ENCODE data around the gene TK2.
"Not testable (repeated sequence)": the region's sequence is repeated elsewhere in the genome, so short reads cannot be mapped to it uniquely, and the experiment has no call there.

The TK2 gene

GRCh38 chr16:66469291-66469946 is 80.5 kb downstream of the TK2 start:
- TF ChIP-seq POLR2A (IDR thresholded peaks at IDR 0.05; ENCODE audit: low read depth, low read length) = no peak
- FAIRE-seq = no peak

GRCh38 chr16:66468321-66468965 is 81.5 kb downstream of the TK2 start:
- FAIRE-seq (no peak), DNase-seq (ENCODE audit: insufficient read length, low spot score) (no peak)
- no peak for TF ChIP-seq POLR2A (IDR thresholded peaks at IDR 0.05; ENCODE audit: low read depth, low read length)

More at GRCh38 chr16:66469291-66469946, 80.5 kb downstream of the TK2 start:
- no peak for DNase-seq (ENCODE audit: insufficient read length, low spot score)

GRCh38 chr16:66467611-66468010 is 82.3 kb downstream of the TK2 start:
- FAIRE-seq (no peak), DNase-seq (ENCODE audit: insufficient read length, low spot score) (no peak)
- no peak for TF ChIP-seq POLR2A (IDR thresholded peaks at IDR 0.05; ENCODE audit: low read depth, low read length)

GRCh38 chr16:66466636-66467035 is 83.3 kb downstream of the TK2 start:
- FAIRE-seq; DNase-seq (ENCODE audit: insufficient read length, low spot score): not testable (repeated sequence)

GRCh38 chr16:66465946-66466345 is 84.0 kb downstream of the TK2 start:
- DNase-seq (ENCODE audit: insufficient read length, low spot score); FAIRE-seq: not testable (repeated sequence)

- no peak for DNase-seq (ENCODE audit: insufficient read length, low spot score)
- TF ChIP-seq POLR2A (IDR thresholded peaks at IDR 0.05; ENCODE audit: low read depth, low read length) = no peak
- no peak for FAIRE-seq
Observed at GRCh38 chr16:66462912-66463311, 87.0 kb downstream of the TK2 start.

GRCh38 chr16:66460703-66461102 is 89.2 kb downstream of the TK2 start:
- no peak for TF ChIP-seq POLR2A (IDR thresholded peaks at IDR 0.05; ENCODE audit: low read depth, low read length)
- FAIRE-seq (no peak), DNase-seq (ENCODE audit: insufficient read length, low spot score) (no peak)

GRCh38 chr16:66459878-66460277 is 90.0 kb downstream of the TK2 start:
- DNase-seq (ENCODE audit: insufficient read length, low spot score) = peak; percentile 50
- no peak for TF ChIP-seq POLR2A (IDR thresholded peaks at IDR 0.05; ENCODE audit: low read depth, low read length)
- no peak for FAIRE-seq

- DNase-seq (ENCODE audit: insufficient read length, low spot score) = no peak
- no peak for FAIRE-seq
- no peak for TF ChIP-seq POLR2A (IDR thresholded peaks at IDR 0.05; ENCODE audit: low read depth, low read length)
Observed at GRCh38 chr16:66458853-66459252, 91.1 kb downstream of the TK2 start.

- TF ChIP-seq POLR2A (IDR thresholded peaks at IDR 0.05; ENCODE audit: low read depth, low read length) = no peak
- DNase-seq (ENCODE audit: insufficient read length, low spot score) = no peak
- no peak for FAIRE-seq
Observed at GRCh38 chr16:66458292-66458691, 91.6 kb downstream of the TK2 start.
